A549 (cell line): ENCODE data around the gene KRT7. TPM values are rescaled to one million over a fixed set of nuclear protein-coding genes. Genes with fewer than 3 reads are reported as not detected.

Experiments
- ATAC-seq, 2 experiments: fragments of 200-7000 bp in 1 of 2; fragments of >200 bp in 1 of 2; cut with Nextera tagmentation in 1 of 2; cut with Tn5 transposase in 1 of 2; 3 replicates each; pipeline versions ENCODE4 v1.8.0 to v1.9.1; 2018 to 2020; ENCODE audit warnings: mild to moderate bottlenecking in 1 of 2, moderate library complexity in 1 of 2
- CTCF ChIA-PET: fragments of 300-600 bp; sonication (Branson Sonifier 250); formaldehyde crosslinking; extraction: SDS; loops from one replicate; lab custom pipeline; 2021; ENCODE audit warnings: antibody characterized with exemption, inconsistent platforms; lab: Yijun Ruan, JAX
- POLR2A ChIA-PET: fragments of 350-600 bp; formaldehyde crosslinking; extraction: SDS; loops from one replicate; lab custom pipeline; 2021; ENCODE audit warnings: antibody characterized with exemption, inconsistent platforms; lab: Yijun Ruan, JAX
- DNase-seq, 2 experiments: peaks; one replicate each; pipeline versions ENCODE4 v3.0.0 to v3.0.0-alpha.2; 2011 to 2016; ENCODE audit warnings: low read depth in 1 of 2, low spot score in 1 of 2
- FAIRE-seq: peaks from 2 replicates; lab custom pipeline; 2011; peaks lifted over from hg19 to GRCh38; lab: Jason Lieb, UNC
- H3K27ac ChIP-seq, 2 experiments: fragments of >200 bp; sonication (Bioruptor Twin); formaldehyde crosslinking; 3 replicates each; pipeline ENCODE4 v1.5.1; 2016 to 2017
- H3K4me1 ChIP-seq: fragments of >200 bp; sonication (Bioruptor Twin); formaldehyde crosslinking; 3 replicates; pipeline ENCODE4 v1.6.1; 2016
- H3K4me2 ChIP-seq: fragments of >200 bp; sonication (Bioruptor Twin); formaldehyde crosslinking; 3 replicates; pipeline ENCODE4 v1.6.1; 2016
- H3K4me3 ChIP-seq: fragments of >200 bp; sonication (Bioruptor Twin); formaldehyde crosslinking; 3 replicates; pipeline ENCODE4 v1.5.1; 2016
- H3K9me3 ChIP-seq: fragments of >200 bp; sonication (Bioruptor Twin); formaldehyde crosslinking; 3 replicates; pipeline ENCODE4 v1.6.1; 2016
- CHD2 ChIP-seq: fragments of 150-350 bp; IDR thresholded peaks from 2 replicates; pipeline ENCODE4 v1.6.1; 2014; ENCODE audit warnings: low read length; ENCODE audit not compliant: partially characterized antibody
- CHD4 ChIP-seq: fragments of 200-600 bp; sonication (generic); IDR thresholded peaks from 2 replicates; pipeline ENCODE4 v1.6.1; 2016; ENCODE audit warnings: antibody characterized with exemption, mild to moderate bottlenecking, borderline replicate concordance
- EHF ChIP-seq: fragments of 250-450 bp; sonication (Bioruptor Pico); IDR thresholded peaks from 2 replicates; pipeline ENCODE4 v1.5.0; 2020; ENCODE audit warnings: mild to moderate bottlenecking
- EHMT2 ChIP-seq: fragments of 200-600 bp; sonication (generic); IDR thresholded peaks from 2 replicates; pipeline ENCODE4 v1.6.1; 2016; ENCODE audit warnings: antibody characterized with exemption, low read depth, mild to moderate bottlenecking, moderate library complexity
- EP300 ChIP-seq, 2 experiments: fragments of >200 bp; sonication (Bioruptor Twin); formaldehyde crosslinking; IDR thresholded peaks; 2 replicates in 1 of 2; 3 replicates in 1 of 2; pipeline ENCODE4 v1.6.1; 2016 to 2017
- FOSB ChIP-seq: fragments of 250-450 bp; sonication (Bioruptor Pico); IDR thresholded peaks from 2 replicates; pipeline ENCODE4 v1.5.0; 2020; ENCODE audit warnings: mild to moderate bottlenecking, moderate library complexity
- HDAC2 ChIP-seq: fragments of 200-600 bp; sonication (generic); IDR thresholded peaks from 2 replicates; pipeline ENCODE4 v1.6.1; 2016
- HOXA7 ChIP-seq: fragments of 250-450 bp; sonication (Bioruptor Pico); IDR thresholded peaks from 2 replicates; pipeline ENCODE4 v1.5.0; 2020; ENCODE audit warnings: mild to moderate bottlenecking, moderate library complexity
- HOXB5 ChIP-seq: fragments of 250-450 bp; sonication (Bioruptor Pico); IDR thresholded peaks from 2 replicates; pipeline ENCODE4 v1.5.0; 2020; ENCODE audit warnings: mild to moderate bottlenecking, moderate library complexity
- JUNB ChIP-seq: fragments of >200 bp; sonication (Bioruptor Twin); formaldehyde crosslinking; IDR thresholded peaks from 2 replicates; pipeline ENCODE4 v1.6.1; 2016
- KDM5A ChIP-seq: fragments of 200-600 bp; sonication (generic); IDR thresholded peaks from 2 replicates; pipeline ENCODE4 v1.6.1; 2016; ENCODE audit warnings: antibody characterized with exemption, mild to moderate bottlenecking
- MAZ ChIP-seq: fragments of 150-350 bp; IDR thresholded peaks from 2 replicates; pipeline ENCODE4 v1.6.1; 2014; ENCODE audit warnings: antibody characterized with exemption, low read depth, low read length, borderline replicate concordance
- NFE2L2 ChIP-seq: fragments of 150-350 bp; conservative IDR thresholded peaks from 2 replicates; pipeline ENCODE4 v1.6.1; 2014; ENCODE audit warnings: low read length
- PHF8 ChIP-seq: fragments of 200-600 bp; sonication (generic); IDR thresholded peaks from 2 replicates; pipeline ENCODE4 v1.6.1; 2016; ENCODE audit warnings: low read depth, mild to moderate bottlenecking, antibody characterized with exemption, moderate library complexity, borderline replicate concordance
- POLR2A ChIP-seq: IDR thresholded peaks from 2 replicates; pipeline ENCODE4 v1.6.1; 2012; ENCODE audit warnings: mild to moderate bottlenecking, low read length
- POLR2AphosphoS2 ChIP-seq: conservative IDR thresholded peaks from 2 replicates; pipeline ENCODE4 v1.6.1; 2012; ENCODE audit warnings: low read length, improper control_type of control experiment, inconsistent platforms
- RARB ChIP-seq: fragments of 250-450 bp; sonication (Bioruptor Pico); IDR thresholded peaks from 2 replicates; pipeline ENCODE4 v1.8.0; 2021; ENCODE audit warnings: mild to moderate bottlenecking, moderate library complexity
- RFX5 ChIP-seq: fragments of 450-650 bp; IDR thresholded peaks from 2 replicates; pipeline ENCODE4 v1.7.1; 2014; ENCODE audit warnings: antibody characterized with exemption, mild to moderate bottlenecking, moderate library complexity
- RNF2 ChIP-seq: fragments of 200-600 bp; sonication (generic); IDR thresholded peaks from 2 replicates; pipeline ENCODE4 v1.6.1; 2016; ENCODE audit warnings: low read depth, mild to moderate bottlenecking, antibody characterized with exemption, moderate library complexity, borderline replicate concordance
- TFCP2L1 ChIP-seq: fragments of 250-450 bp; sonication (Bioruptor Pico); IDR thresholded peaks from 2 replicates; pipeline ENCODE4 v1.5.0; 2021; ENCODE audit warnings: mild to moderate bottlenecking
- TP53 ChIP-seq: fragments of 250-450 bp; sonication (Bioruptor Pico); IDR thresholded peaks from 2 replicates; pipeline ENCODE4 v1.5.0; 2021; ENCODE audit warnings: mild to moderate bottlenecking, moderate library complexity
- ZC3H11A ChIP-seq: fragments of 450-650 bp; IDR thresholded peaks from 2 replicates; pipeline ENCODE4 v1.6.1; 2014; ENCODE audit warnings: antibody characterized with exemption, mild to moderate bottlenecking
- ZFP36 ChIP-seq: fragments of 450-650 bp; IDR thresholded peaks from 2 replicates; pipeline ENCODE4 v1.6.1; 2014; ENCODE audit warnings: borderline replicate concordance; ENCODE audit not compliant: partially characterized antibody
- WGBS: methylation state at CpG from one replicate; pipeline ENCODE4 v1.1.6; 2017; ENCODE audit errors: missing lambda C conversion rate; 5-methylcytosine and 5-hydroxymethylcytosine counted together
- polyA plus RNA-seq, 4 experiments: library from polyadenylated mRNA; depleted of rRNA in 3 of 4; stranded (reverse); fragments of >200 nt; fragmentation: RNase III in 1 of 4; extraction: RNeasy Plus Mini Kit Qiagen cat#74134 plus additional on column Dnase treatment in 1 of 4; gene quantifications; 2 replicates in 3 of 4; 3 replicates in 1 of 4; pipeline ENCODE4 v1.2.3, GENCODE V29; 2011 to 2017
- TF ChIP-seq, protein P1 (sequence below): IDR thresholded peaks from 2 replicates; pipeline ENCODE4 v1.6.1; 2012
- TF ChIP-seq, protein P2 (sequence below): fragments of 250-450 bp; sonication (Bioruptor Pico); IDR thresholded peaks from 2 replicates; pipeline ENCODE4 v1.5.0; 2021; ENCODE audit warnings: mild to moderate bottlenecking, moderate library complexity, borderline replicate concordance
- TF ChIP-seq, protein P3 (sequence below): IDR thresholded peaks from 2 replicates; pipeline ENCODE4 v1.6.1; 2012
- TF ChIP-seq, protein P4 (sequence below): fragments of >200 bp; sonication (Bioruptor Twin); formaldehyde crosslinking; IDR thresholded peaks from 3 replicates; pipeline ENCODE4 v1.5.1; 2016

The KRT7 gene
- polyA plus RNA-seq, 2 of the 4 experiments (the other 2 are of a cell fraction), result 2,623 to 3,055 TPM

DNA sequence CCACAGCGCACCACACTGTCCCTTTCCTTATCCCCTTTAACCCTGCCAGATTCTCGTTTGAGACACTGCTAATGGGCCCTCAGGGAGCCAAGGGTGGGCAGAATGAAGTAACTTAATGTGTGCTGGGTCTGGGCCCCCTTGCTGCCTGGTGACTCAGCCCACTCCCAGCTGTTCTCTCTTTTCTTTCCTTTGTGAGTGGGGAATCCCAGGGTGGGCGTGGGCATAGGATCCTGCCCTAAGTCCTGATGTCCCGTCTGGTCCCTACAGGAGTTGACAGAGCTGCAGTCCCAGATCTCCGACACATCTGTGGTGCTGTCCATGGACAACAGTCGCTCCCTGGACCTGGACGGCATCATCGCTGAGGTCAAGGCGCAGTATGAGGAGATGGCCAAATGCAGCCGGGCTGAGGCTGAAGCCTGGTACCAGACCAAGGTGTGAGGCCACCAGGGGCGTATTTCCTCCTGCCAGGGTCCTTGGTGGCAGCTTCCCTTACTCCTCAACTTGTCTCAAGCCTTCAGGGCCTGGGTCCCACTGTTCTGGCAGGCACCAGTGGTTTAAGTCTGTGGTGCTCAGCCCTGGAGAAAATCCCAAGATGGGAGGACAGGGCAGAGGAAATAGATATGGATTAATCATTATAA, 8.3 kb downstream of the KRT7 start (continued):
- TF ChIP-seq, protein P1, sequence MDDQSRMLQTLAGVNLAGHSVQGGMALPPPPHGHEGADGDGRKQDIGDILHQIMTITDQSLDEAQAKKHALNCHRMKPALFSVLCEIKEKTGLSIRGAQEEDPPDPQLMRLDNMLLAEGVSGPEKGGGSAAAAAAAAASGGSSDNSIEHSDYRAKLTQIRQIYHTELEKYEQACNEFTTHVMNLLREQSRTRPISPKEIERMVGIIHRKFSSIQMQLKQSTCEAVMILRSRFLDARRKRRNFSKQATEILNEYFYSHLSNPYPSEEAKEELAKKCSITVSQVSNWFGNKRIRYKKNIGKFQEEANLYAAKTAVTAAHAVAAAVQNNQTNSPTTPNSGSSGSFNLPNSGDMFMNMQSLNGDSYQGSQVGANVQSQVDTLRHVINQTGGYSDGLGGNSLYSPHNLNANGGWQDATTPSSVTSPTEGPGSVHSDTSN, result peak; percentile 86
- TF ChIP-seq EP300 (IDR thresholded peaks at IDR 0.05), result no peak
- TF ChIP-seq POLR2AphosphoS2, result peak; percentile 95
- TF ChIP-seq RARB, result no peak
- TF ChIP-seq CHD4, result no peak
- peak; percentile 73 for TF ChIP-seq TP53 (CRISPR knock-in tag)
- TF ChIP-seq NFE2L2, result no peak
- TF ChIP-seq, protein P2, sequence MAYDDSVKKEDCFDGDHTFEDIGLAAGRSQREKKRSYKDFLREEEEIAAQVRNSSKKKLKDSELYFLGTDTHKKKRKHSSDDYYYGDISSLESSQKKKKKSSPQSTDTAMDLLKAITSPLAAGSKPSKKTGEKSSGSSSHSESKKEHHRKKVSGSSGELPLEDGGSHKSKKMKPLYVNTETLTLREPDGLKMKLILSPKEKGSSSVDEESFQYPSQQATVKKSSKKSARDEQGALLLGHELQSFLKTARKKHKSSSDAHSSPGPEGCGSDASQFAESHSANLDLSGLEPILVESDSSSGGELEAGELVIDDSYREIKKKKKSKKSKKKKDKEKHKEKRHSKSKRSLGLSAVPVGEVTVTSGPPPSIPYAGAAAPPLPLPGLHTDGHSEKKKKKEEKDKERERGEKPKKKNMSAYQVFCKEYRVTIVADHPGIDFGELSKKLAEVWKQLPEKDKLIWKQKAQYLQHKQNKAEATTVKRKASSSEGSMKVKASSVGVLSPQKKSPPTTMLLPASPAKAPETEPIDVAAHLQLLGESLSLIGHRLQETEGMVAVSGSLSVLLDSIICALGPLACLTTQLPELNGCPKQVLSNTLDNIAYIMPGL (CRISPR knock-in tag), result no peak
- TF ChIP-seq, protein P3, sequence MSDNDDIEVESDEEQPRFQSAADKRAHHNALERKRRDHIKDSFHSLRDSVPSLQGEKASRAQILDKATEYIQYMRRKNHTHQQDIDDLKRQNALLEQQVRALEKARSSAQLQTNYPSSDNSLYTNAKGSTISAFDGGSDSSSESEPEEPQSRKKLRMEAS, result peak; percentile 43; the same call in 1 of the 2 replicates
- TF ChIP-seq MAZ, result no peak
- TF ChIP-seq ZFP36, result no peak
- 0 out of 2 replicates have a peak, but pooled peaks have one; percentile 8 for TF ChIP-seq TFCP2L1
- peak; percentile 75; the same call in 1 of the 2 replicates for TF ChIP-seq HOXA7
- no peak for TF ChIP-seq PHF8
- no peak for TF ChIP-seq EHMT2
- TF ChIP-seq, protein P4, sequence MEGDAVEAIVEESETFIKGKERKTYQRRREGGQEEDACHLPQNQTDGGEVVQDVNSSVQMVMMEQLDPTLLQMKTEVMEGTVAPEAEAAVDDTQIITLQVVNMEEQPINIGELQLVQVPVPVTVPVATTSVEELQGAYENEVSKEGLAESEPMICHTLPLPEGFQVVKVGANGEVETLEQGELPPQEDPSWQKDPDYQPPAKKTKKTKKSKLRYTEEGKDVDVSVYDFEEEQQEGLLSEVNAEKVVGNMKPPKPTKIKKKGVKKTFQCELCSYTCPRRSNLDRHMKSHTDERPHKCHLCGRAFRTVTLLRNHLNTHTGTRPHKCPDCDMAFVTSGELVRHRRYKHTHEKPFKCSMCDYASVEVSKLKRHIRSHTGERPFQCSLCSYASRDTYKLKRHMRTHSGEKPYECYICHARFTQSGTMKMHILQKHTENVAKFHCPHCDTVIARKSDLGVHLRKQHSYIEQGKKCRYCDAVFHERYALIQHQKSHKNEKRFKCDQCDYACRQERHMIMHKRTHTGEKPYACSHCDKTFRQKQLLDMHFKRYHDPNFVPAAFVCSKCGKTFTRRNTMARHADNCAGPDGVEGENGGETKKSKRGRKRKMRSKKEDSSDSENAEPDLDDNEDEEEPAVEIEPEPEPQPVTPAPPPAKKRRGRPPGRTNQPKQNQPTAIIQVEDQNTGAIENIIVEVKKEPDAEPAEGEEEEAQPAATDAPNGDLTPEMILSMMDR, result no peak
- peak; percentile 51; the same call in 1 of the 2 replicates for TF ChIP-seq POLR2A

DNA sequence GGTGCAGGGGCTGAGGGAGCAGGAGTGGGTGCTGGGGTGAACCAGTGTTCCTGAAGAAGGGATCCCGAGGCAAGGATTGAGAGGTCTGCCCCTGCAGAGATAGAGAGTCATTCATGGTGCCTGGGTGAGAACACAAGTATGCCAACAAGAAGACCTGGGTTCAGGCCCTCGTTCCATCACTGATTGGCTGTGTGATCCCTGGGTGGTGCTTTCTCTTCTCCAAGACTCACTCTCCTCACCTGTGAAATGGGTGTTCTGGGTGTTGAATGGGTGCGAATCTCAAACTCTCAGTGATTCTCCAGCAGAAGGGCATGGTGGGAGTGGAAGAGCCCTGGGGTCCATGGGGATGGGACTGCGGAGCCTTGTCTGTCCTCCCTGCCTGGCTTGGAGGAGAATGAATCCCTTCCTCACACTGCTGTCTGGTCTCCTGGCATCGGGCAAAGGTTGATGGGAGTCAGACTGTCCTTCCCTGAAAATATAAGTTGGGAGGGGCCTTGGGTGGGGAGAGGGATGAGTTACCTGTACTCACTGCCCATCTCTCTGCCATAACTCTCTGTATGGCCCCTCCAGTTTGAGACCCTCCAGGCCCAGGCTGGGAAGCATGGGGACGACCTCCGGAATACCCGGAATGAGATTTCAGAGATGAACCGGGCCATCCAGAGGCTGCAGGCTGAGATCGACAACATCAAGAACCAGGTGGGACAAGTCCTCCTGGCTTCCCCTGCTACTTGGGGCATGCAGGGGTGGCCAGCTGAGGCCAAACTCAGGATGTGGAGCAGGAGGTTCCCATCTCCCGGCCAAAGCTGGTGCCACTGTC, 9.6 kb downstream of the KRT7 start:
- 64% methylated on average over 11 of the region's 11 CpGs for WGBS
- H3K4me2 ChIP-seq, result peak overlapping the region; percentile 99
- ChIA-PET POLR2A (interaction anchor here (0.7 to 18.5 kb wide), 6 partner anchors 9 to 95 kb away, joined by 4 to 383 read pairs (median 8); partner anchors contain the start of genes KRT7 and KRT86), CTCF (interaction anchor here (1.1 to 14.8 kb wide), 14 partner anchors 7 to 132 kb away, joined by 3 to 321 read pairs (median 18); partner anchors contain the start of genes KRT7 and KRT86)
- TF ChIP-seq ZC3H11A (no peak), RFX5 (no peak), EHMT2 (no peak), CHD2 (no peak), HOXB5 (no peak), HDAC2 (no peak), EHF (CRISPR knock-in tag) (no peak), RNF2 (no peak), JUNB (no peak), NFE2L2 (no peak), POLR2A (no peak), KDM5A (no peak), FOSB (CRISPR knock-in tag) (peak; percentile 34), POLR2AphosphoS2 (peak; percentile 91)
- TF ChIP-seq, protein P3, result 0 out of 2 replicates have a peak, but pooled peaks have one; percentile 27
- TF ChIP-seq, protein P1, result 0 out of 2 replicates have a peak, but pooled peaks have one; percentile 13
- H3K9me3 ChIP-seq, result no peaks in the 10 kb centered on the region
- FAIRE-seq (no peak), ATAC-seq (no peak), DNase-seq (peak in 1 of 2 experiments; percentile 46)
- peaks cover 100% of the 10 kb centered on the region for H3K4me1 ChIP-seq
- peak overlapping the region; percentile 16 for H3K4me3 ChIP-seq
- peak overlapping the region; percentile 92 to 97 for H3K27ac ChIP-seq
